ENCODE measurements around the gene HACL1. TPM values are rescaled to one million over a fixed set of nuclear protein-coding genes. Genes with fewer than 3 reads are reported as not detected.
"Not testable (repeated sequence)": the region's sequence is repeated elsewhere in the genome, so short reads cannot be mapped to it uniquely, and the experiment has no call there.

The HACL1 gene
- polyA plus RNA-seq, 1 donor (not counting 4 experiments of a cell fraction or from before 2014, with no cell fraction given), result 23.1 TPM

GRCh38 chr3:15610082-15610759 lies 8.9 kb upstream of the HACL1 start:
- peak; percentile 32 for DNase-seq (ENCODE audit: low read depth, low spot score)
- Histone ChIP-seq H3K4me2 (ENCODE audit: control insufficient read depth, extremely low read depth, insufficient read depth, low read depth, low read length) (no peak overlapping the region), H3K79me2 (ENCODE audit: control insufficient read depth, insufficient read depth, low read length) (no peaks in the 10 kb centered on the region), H4K20me1 (ENCODE audit: control insufficient read depth, extremely low read depth, insufficient read depth, low read length) (no peaks in the 10 kb centered on the region), H3K27me3 (ENCODE audit: control insufficient read depth, extremely low read depth, insufficient read depth, low read length) (no peaks in the 10 kb centered on the region), H2AFZ (ENCODE audit: control insufficient read depth, low read length) (no peak overlapping the region), H3K4me3 (ENCODE audit: control insufficient read depth in 2 of 3, extremely low read depth in 1 of 3, insufficient read depth in 2 of 3, low read depth in 1 of 3, low read length in 3 of 3) (no peak overlapping the region), H3K9me1 (ENCODE audit: control insufficient read depth, extremely low read depth, insufficient read depth, low read length) (no peaks in the 10 kb centered on the region), H3K4me1 (ENCODE audit: control insufficient read depth, extremely low read depth, insufficient read depth, low read length) (no peaks in the 10 kb centered on the region), H3K27ac (ENCODE audit: control insufficient read depth, insufficient read depth, low read length) (no peak overlapping the region), H3K9ac (ENCODE audit: control insufficient read depth, extremely low read depth, insufficient read depth, low read length) (no peak overlapping the region), H3K36me3 (ENCODE audit: control insufficient read depth in 2 of 2, extremely low read depth in 1 of 2, insufficient read depth in 2 of 2, low read length in 2 of 2) (no peaks in the 10 kb centered on the region), H3K9me3 (ENCODE audit: control insufficient read depth, low read depth, low read length) (no peaks in the 10 kb centered on the region)
- no peak for TF ChIP-seq EZH2 (IDR thresholded peaks at IDR 0.05; ENCODE audit: low read length)
- TF ChIP-seq, protein P1, sequence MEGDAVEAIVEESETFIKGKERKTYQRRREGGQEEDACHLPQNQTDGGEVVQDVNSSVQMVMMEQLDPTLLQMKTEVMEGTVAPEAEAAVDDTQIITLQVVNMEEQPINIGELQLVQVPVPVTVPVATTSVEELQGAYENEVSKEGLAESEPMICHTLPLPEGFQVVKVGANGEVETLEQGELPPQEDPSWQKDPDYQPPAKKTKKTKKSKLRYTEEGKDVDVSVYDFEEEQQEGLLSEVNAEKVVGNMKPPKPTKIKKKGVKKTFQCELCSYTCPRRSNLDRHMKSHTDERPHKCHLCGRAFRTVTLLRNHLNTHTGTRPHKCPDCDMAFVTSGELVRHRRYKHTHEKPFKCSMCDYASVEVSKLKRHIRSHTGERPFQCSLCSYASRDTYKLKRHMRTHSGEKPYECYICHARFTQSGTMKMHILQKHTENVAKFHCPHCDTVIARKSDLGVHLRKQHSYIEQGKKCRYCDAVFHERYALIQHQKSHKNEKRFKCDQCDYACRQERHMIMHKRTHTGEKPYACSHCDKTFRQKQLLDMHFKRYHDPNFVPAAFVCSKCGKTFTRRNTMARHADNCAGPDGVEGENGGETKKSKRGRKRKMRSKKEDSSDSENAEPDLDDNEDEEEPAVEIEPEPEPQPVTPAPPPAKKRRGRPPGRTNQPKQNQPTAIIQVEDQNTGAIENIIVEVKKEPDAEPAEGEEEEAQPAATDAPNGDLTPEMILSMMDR (optimal IDR thresholded peaks at IDR 0.05 in 1 of 3, IDR thresholded peaks at IDR 0.05 in 1 of 3, conservative IDR thresholded peaks at IDR 0.05 in 1 of 3; ENCODE audit: extremely low read depth in 1 of 3, insufficient read depth in 2 of 3, low read length in 3 of 3), result no peak
- dilution Hi-C loops (cut with MboI; ENCODE audit: extremely low pct_ligation_motif_present, low sequenced_read_pairs), result no loop called here
- FAIRE-seq, result peak; percentile 63

GRCh38 chr3:15606434-15606891 lies 5.1 kb upstream of the HACL1 start:
- Histone ChIP-seq H3K4me2 (ENCODE audit: control insufficient read depth, extremely low read depth, insufficient read depth, low read depth, low read length) (no peak overlapping the region), H3K9me3 (ENCODE audit: control insufficient read depth, low read depth, low read length) (no peaks in the 10 kb centered on the region), H4K20me1 (ENCODE audit: control insufficient read depth, extremely low read depth, insufficient read depth, low read length) (no peaks in the 10 kb centered on the region), H3K4me3 (ENCODE audit: control insufficient read depth in 2 of 3, extremely low read depth in 1 of 3, insufficient read depth in 2 of 3, low read depth in 1 of 3, low read length in 3 of 3) (no peak overlapping the region), H3K9ac (ENCODE audit: control insufficient read depth, extremely low read depth, insufficient read depth, low read length) (no peak overlapping the region), H2AFZ (ENCODE audit: control insufficient read depth, low read length) (no peak overlapping the region), H3K79me2 (ENCODE audit: control insufficient read depth, insufficient read depth, low read length) (peaks cover 2% of the 10 kb centered on the region), H3K27ac (ENCODE audit: control insufficient read depth, insufficient read depth, low read length) (no peak overlapping the region), H3K9me1 (ENCODE audit: control insufficient read depth, extremely low read depth, insufficient read depth, low read length) (no peaks in the 10 kb centered on the region), H3K36me3 (ENCODE audit: control insufficient read depth in 2 of 2, extremely low read depth in 1 of 2, insufficient read depth in 2 of 2, low read length in 2 of 2) (no peaks in the 10 kb centered on the region), H3K4me1 (ENCODE audit: control insufficient read depth, extremely low read depth, insufficient read depth, low read length) (peaks cover 5% of the 10 kb centered on the region), H3K27me3 (ENCODE audit: control insufficient read depth, extremely low read depth, insufficient read depth, low read length) (no peaks in the 10 kb centered on the region)
- DNase-seq (ENCODE audit: low read depth, low spot score) (no peak), FAIRE-seq (no peak)
- TF ChIP-seq EZH2 (IDR thresholded peaks at IDR 0.05; ENCODE audit: low read length), result no peak
- TF ChIP-seq, protein P1 (optimal IDR thresholded peaks at IDR 0.05 in 1 of 3, IDR thresholded peaks at IDR 0.05 in 1 of 3, conservative IDR thresholded peaks at IDR 0.05 in 1 of 3; ENCODE audit: extremely low read depth in 1 of 3, insufficient read depth in 2 of 3, low read length in 3 of 3), result no peak
- dilution Hi-C loops (cut with MboI; ENCODE audit: extremely low pct_ligation_motif_present, low sequenced_read_pairs), result no loop called here

DNA sequence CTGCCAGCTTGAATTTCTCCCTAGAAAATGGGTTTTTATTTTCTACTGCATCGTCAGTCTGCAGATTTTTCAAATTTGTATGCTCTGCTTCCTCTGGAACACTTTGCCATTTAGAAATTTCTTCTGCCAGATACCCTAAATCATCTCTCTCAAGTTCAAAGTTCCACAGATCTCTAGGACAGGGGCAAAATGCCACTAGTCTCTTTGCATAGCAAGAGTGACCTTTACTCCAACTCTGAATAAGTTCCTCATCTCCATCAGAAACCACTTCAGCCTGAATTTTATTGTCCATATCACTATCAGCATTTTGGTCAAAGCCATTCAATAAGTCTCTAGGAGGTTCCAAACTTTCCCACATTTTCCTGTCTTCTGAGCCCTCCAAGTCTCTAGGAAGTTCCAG lies 3.2 kb upstream of the HACL1 start:
- Histone ChIP-seq H3K79me2 (ENCODE audit: control insufficient read depth, insufficient read depth, low read length) (peaks cover 11% of the 10 kb centered on the region), H3K4me1 (ENCODE audit: control insufficient read depth, extremely low read depth, insufficient read depth, low read length) (peaks cover 15% of the 10 kb centered on the region)
- FAIRE-seq; H3K27me3 ChIP-seq (ENCODE audit: control insufficient read depth, extremely low read depth, insufficient read depth, low read length); DNase-seq (ENCODE audit: low read depth, low spot score); H3K36me3 ChIP-seq (ENCODE audit: control insufficient read depth in 2 of 2, extremely low read depth in 1 of 2, insufficient read depth in 2 of 2, low read length in 2 of 2); H3K9me1 ChIP-seq (ENCODE audit: control insufficient read depth, extremely low read depth, insufficient read depth, low read length); H3K4me3 ChIP-seq (ENCODE audit: control insufficient read depth in 2 of 3, extremely low read depth in 1 of 3, insufficient read depth in 2 of 3, low read depth in 1 of 3, low read length in 3 of 3); H3K4me2 ChIP-seq (ENCODE audit: control insufficient read depth, extremely low read depth, insufficient read depth, low read depth, low read length); H3K27ac ChIP-seq (ENCODE audit: control insufficient read depth, insufficient read depth, low read length); H3K9ac ChIP-seq (ENCODE audit: control insufficient read depth, extremely low read depth, insufficient read depth, low read length); dilution Hi-C loops (cut with MboI; ENCODE audit: extremely low pct_ligation_motif_present, low sequenced_read_pairs); H3K9me3 ChIP-seq (ENCODE audit: control insufficient read depth, low read depth, low read length); H2AFZ ChIP-seq (ENCODE audit: control insufficient read depth, low read length); H4K20me1 ChIP-seq (ENCODE audit: control insufficient read depth, extremely low read depth, insufficient read depth, low read length): not testable (repeated sequence)

DNA sequence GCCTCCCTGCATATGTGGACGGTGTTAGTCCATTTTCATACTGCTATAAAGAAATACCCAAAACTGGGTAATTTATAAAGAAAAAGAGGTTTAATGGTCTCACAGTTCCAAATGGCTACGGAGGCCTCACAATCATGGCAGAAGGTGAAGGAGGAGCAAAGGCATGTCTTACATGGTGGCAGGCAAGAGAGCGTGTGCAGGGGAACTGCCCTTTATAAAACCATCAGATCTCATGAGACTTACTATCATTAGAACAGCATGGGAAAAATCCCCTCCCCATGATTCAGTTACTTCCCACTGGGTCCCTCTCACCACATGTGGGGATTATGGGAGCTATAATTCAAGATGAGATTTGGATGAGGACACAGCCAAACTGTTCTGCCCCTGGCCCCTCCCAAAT lies 1.4 kb upstream of the HACL1 start:
- H3K27ac ChIP-seq (ENCODE audit: control insufficient read depth, insufficient read depth, low read length), result not testable (repeated sequence)
- peak overlapping the region in 2 of 3 experiments; percentile 69 to 85 for H3K4me3 ChIP-seq (ENCODE audit: control insufficient read depth in 2 of 3, extremely low read depth in 1 of 3, insufficient read depth in 2 of 3, low read depth in 1 of 3, low read length in 3 of 3)

More for the DNA sequence above, 1.4 kb upstream of the HACL1 start:
- H2AFZ ChIP-seq (ENCODE audit: control insufficient read depth, low read length), result peak overlapping the region; percentile 100
- dilution Hi-C loops (cut with MboI; ENCODE audit: extremely low pct_ligation_motif_present, low sequenced_read_pairs); FAIRE-seq; H3K9me3 ChIP-seq (ENCODE audit: control insufficient read depth, low read depth, low read length); H4K20me1 ChIP-seq (ENCODE audit: control insufficient read depth, extremely low read depth, insufficient read depth, low read length); H3K27me3 ChIP-seq (ENCODE audit: control insufficient read depth, extremely low read depth, insufficient read depth, low read length); H3K9me1 ChIP-seq (ENCODE audit: control insufficient read depth, extremely low read depth, insufficient read depth, low read length); DNase-seq (ENCODE audit: low read depth, low spot score); H3K36me3 ChIP-seq (ENCODE audit: control insufficient read depth in 2 of 2, extremely low read depth in 1 of 2, insufficient read depth in 2 of 2, low read length in 2 of 2): not testable (repeated sequence)
- peak overlapping the region; percentile 99 for H3K4me2 ChIP-seq (ENCODE audit: control insufficient read depth, extremely low read depth, insufficient read depth, low read depth, low read length)
- peaks cover 15% of the 10 kb centered on the region for H3K4me1 ChIP-seq (ENCODE audit: control insufficient read depth, extremely low read depth, insufficient read depth, low read length)
- peak overlapping the region; percentile 84 for H3K9ac ChIP-seq (ENCODE audit: control insufficient read depth, extremely low read depth, insufficient read depth, low read length)
- peaks cover 13% of the 10 kb centered on the region for H3K79me2 ChIP-seq (ENCODE audit: control insufficient read depth, insufficient read depth, low read length)
